K562 (cell line): Measurements from ENCODE around the gene OR6S1.

ENCODE experiments used
- BRCA1 ChIP-seq, 2 experiments: fragments of 450-650 bp in 1 of 2; sonication (generic) in 1 of 2; formaldehyde crosslinking in 1 of 2; IDR thresholded peaks; 2 replicates each; pipeline versions ENCODE4 v1.5.0 to v1.6.1; 2017 to 2020; ENCODE audit warnings: mild to moderate bottlenecking in 1 of 2, missing genetic modification reagents in 1 of 2
- CHD4 ChIP-seq: fragments of 200-600 bp; sonication (generic); IDR thresholded peaks from 3 replicates; pipeline ENCODE4 v1.6.1; 2012; ENCODE audit warnings: low read depth, mild to moderate bottlenecking, mixed read lengths, low read length, inconsistent platforms; ENCODE audit not compliant: insufficient read depth, insufficient replicate concordance, poor library complexity, severe bottlenecking
- EHMT2 ChIP-seq: fragments of 450-650 bp; IDR thresholded peaks from 2 replicates; pipeline ENCODE4 v1.6.1; 2018; ENCODE audit warnings: antibody characterized with exemption
- ELF4 ChIP-seq: fragments of 450-650 bp; formaldehyde crosslinking; IDR thresholded peaks from 2 replicates; pipeline ENCODE4 v1.4.0; 2022; ENCODE audit warnings: missing genetic modification characterization
- FOXK1 ChIP-seq: sonication (generic); formaldehyde crosslinking; IDR thresholded peaks from 2 replicates; pipeline ENCODE4 v1.8.0; 2022; ENCODE audit warnings: missing genetic modification reagents, mild to moderate bottlenecking, borderline replicate concordance
- HDGF ChIP-seq: fragments of 450-650 bp; IDR thresholded peaks from 2 replicates; pipeline ENCODE4 v1.6.1; 2016
- KLF13 ChIP-seq: fragments of 450-650 bp; IDR thresholded peaks from 2 replicates; pipeline ENCODE4 v1.6.1; 2016; ENCODE audit warnings: missing genetic modification characterization, low read depth, mild to moderate bottlenecking, missing compliant biosample characterization, moderate library complexity, borderline replicate concordance
- MTA3 ChIP-seq: fragments of 450-650 bp; formaldehyde crosslinking; IDR thresholded peaks from 2 replicates; pipeline ENCODE4 v1.6.1; 2017; ENCODE audit warnings: mild to moderate bottlenecking, borderline replicate concordance
- RBFOX2 ChIP-seq: fragments of 200-400 bp; formaldehyde crosslinking; IDR thresholded peaks from 2 replicates; pipeline ENCODE4 v1.6.1; 2017; ENCODE audit warnings: low read depth, mild to moderate bottlenecking, low read length, moderate library complexity
- RFX1 ChIP-seq: fragments of 450-650 bp; IDR thresholded peaks from 2 replicates; pipeline ENCODE4 v1.6.1; 2016; ENCODE audit warnings: mild to moderate bottlenecking, moderate library complexity
- SIN3B ChIP-seq: fragments of 450-650 bp; IDR thresholded peaks from 2 replicates; pipeline ENCODE4 v1.6.1; 2017; ENCODE audit warnings: low read depth, mild to moderate bottlenecking, moderate library complexity
- TAF1 ChIP-seq: IDR thresholded peaks from 2 replicates; pipeline ENCODE4 v1.6.1; 2011; ENCODE audit warnings: mild to moderate bottlenecking, low read length, moderate library complexity; ENCODE audit not compliant: insufficient read depth, control insufficient read depth, severe bottlenecking; ENCODE audit errors: extremely low read depth
- TARDBP ChIP-seq: fragments of 450-650 bp; IDR thresholded peaks from 2 replicates; pipeline ENCODE4 v1.6.1; 2016
- TF ChIP-seq, protein P1 (sequence below), 3 experiments: IDR thresholded peaks in 2 of 3; conservative IDR thresholded peaks in 1 of 3; 2 replicates each; pipeline ENCODE4 v1.5.1; 2011 to 2012; ENCODE audit warnings: low read length in 3 of 3, mild to moderate bottlenecking in 3 of 3, control low read depth in 2 of 3, improper control_type of control experiment in 1 of 3, inconsistent platforms in 1 of 3, low read depth in 1 of 3, mixed read lengths in 1 of 3, moderate library complexity in 1 of 3; ENCODE audit not compliant: insufficient read depth in 2 of 3

GRCh38 chr14:20682435-20683124 is 41.1 kb upstream of the OR6S1 start:
- peak; percentile 78 for TF ChIP-seq RBFOX2
- TF ChIP-seq SIN3B = no peak
- TF ChIP-seq, protein P1, sequence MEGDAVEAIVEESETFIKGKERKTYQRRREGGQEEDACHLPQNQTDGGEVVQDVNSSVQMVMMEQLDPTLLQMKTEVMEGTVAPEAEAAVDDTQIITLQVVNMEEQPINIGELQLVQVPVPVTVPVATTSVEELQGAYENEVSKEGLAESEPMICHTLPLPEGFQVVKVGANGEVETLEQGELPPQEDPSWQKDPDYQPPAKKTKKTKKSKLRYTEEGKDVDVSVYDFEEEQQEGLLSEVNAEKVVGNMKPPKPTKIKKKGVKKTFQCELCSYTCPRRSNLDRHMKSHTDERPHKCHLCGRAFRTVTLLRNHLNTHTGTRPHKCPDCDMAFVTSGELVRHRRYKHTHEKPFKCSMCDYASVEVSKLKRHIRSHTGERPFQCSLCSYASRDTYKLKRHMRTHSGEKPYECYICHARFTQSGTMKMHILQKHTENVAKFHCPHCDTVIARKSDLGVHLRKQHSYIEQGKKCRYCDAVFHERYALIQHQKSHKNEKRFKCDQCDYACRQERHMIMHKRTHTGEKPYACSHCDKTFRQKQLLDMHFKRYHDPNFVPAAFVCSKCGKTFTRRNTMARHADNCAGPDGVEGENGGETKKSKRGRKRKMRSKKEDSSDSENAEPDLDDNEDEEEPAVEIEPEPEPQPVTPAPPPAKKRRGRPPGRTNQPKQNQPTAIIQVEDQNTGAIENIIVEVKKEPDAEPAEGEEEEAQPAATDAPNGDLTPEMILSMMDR (IDR thresholded peaks at IDR 0.05 in 2 of 3, conservative IDR thresholded peaks at IDR 0.05 in 1 of 3; ENCODE audit: insufficient read depth in 2 of 3, low read depth in 1 of 3, low read length in 3 of 3) = no peak
- TF ChIP-seq KLF13 (tag) = no peak
- no peak for TF ChIP-seq FOXK1 (CRISPR knock-in tag)
- no peak for TF ChIP-seq HDGF
- TF ChIP-seq ELF4 = no peak
- TF ChIP-seq BRCA1 (IDR thresholded peaks at IDR 0.05) = no peak
- no peak for TF ChIP-seq BRCA1 (CRISPR knock-in tag; IDR thresholded peaks at IDR 0.05)
- TF ChIP-seq CHD4 = no peak
- no peak for TF ChIP-seq RFX1
- TF ChIP-seq TAF1 = no peak
- TF ChIP-seq EHMT2 = no peak
- no peak for TF ChIP-seq MTA3
- TF ChIP-seq TARDBP = no peak
